ENCODE measurements around the gene ZMYND15. TPM values are rescaled to one million over a fixed set of nuclear protein-coding genes. Genes with fewer than 3 reads are reported as not detected.
"Not testable (repeated sequence)": the region's sequence is repeated elsewhere in the genome, so short reads cannot be mapped to it uniquely, and the experiment has no call there.

The ZMYND15 gene
- 0.70 and 1.4 TPM in 2 replicates for total RNA-seq (ENCODE audit: low replicate concordance)
- long read RNA-seq, partial matches to known transcripts, result 0 of 1 reads
- long read RNA-seq, other reads (novel, unspliced or antisense), result 1 of 1 reads

- Mint-ChIP-seq H3K4me1 (ENCODE audit: unreplicated experiment) (peaks cover 9% of the 10 kb centered on the region), H3K9me3 (no peaks in the 10 kb centered on the region), H3K27me3 (peaks cover 78% of the 10 kb centered on the region), H3K36me3 (peaks cover 3% of the 10 kb centered on the region), H3K4me3 (peak within 1 kb of the TSS; percentile 89), H3K27ac (peak within 1 kb of the TSS; percentile 94)
- no peak for TF ChIP-seq CTCF (conservative IDR thresholded peaks at IDR 0.05)
- DNase-seq (ENCODE audit: extremely low spot score, unreplicated experiment), result no peak
Observed at GRCh38 chr17:4739122-4740024, at the start of gene ZMYND15, which contains the start of gene CXCL16. Gene ZMYND15, plus strand, starts transcription at chr17:4739833. Its CDS starts 716 bp downstream, at chr17:4740549. Gene CXCL16, minus strand, starts transcription at chr17:4739928. Its CDS starts 589 bp downstream, at chr17:4739339.

- peaks cover 60% of the 10 kb centered on the region for H3K36me3 Mint-ChIP-seq
- DNase-seq (ENCODE audit: extremely low spot score, unreplicated experiment); H3K4me1 Mint-ChIP-seq (ENCODE audit: unreplicated experiment); H3K27me3 Mint-ChIP-seq; H3K27ac Mint-ChIP-seq; H3K4me3 Mint-ChIP-seq; H3K9me3 Mint-ChIP-seq: not testable (repeated sequence)
Observed at GRCh38 chr17:4689872-4690271, 49.8 kb upstream of the ZMYND15 start.

- Mint-ChIP-seq H3K27me3 (no peaks in the 10 kb centered on the region), H3K4me3 (no peak overlapping the region), H3K4me1 (ENCODE audit: unreplicated experiment) (no peaks in the 10 kb centered on the region), H3K36me3 (peaks cover 54% of the 10 kb centered on the region), H3K27ac (no peak overlapping the region), H3K9me3 (no peaks in the 10 kb centered on the region)
- no peak for DNase-seq (ENCODE audit: extremely low spot score, unreplicated experiment)
- no peak for TF ChIP-seq CTCF (conservative IDR thresholded peaks at IDR 0.05)
Observed at GRCh38 chr17:4690745-4691144, 48.9 kb upstream of the ZMYND15 start.

GRCh38 chr17:4691686-4692085 is 47.9 kb upstream of the ZMYND15 start:
- no peak overlapping the region for H3K4me3 Mint-ChIP-seq
- no peak for DNase-seq (ENCODE audit: extremely low spot score, unreplicated experiment)
- no peak for TF ChIP-seq CTCF (conservative IDR thresholded peaks at IDR 0.05)
- no peaks in the 10 kb centered on the region for H3K4me1 Mint-ChIP-seq (ENCODE audit: unreplicated experiment)
- no peak overlapping the region for H3K27ac Mint-ChIP-seq
- no peaks in the 10 kb centered on the region for H3K9me3 Mint-ChIP-seq
- H3K27me3 Mint-ChIP-seq, result no peaks in the 10 kb centered on the region
- H3K36me3 Mint-ChIP-seq, result peaks cover 57% of the 10 kb centered on the region

- Mint-ChIP-seq H3K36me3 (peaks cover 47% of the 10 kb centered on the region), H3K4me3 (no peak overlapping the region), H3K27me3 (no peaks in the 10 kb centered on the region), H3K9me3 (no peaks in the 10 kb centered on the region), H3K4me1 (ENCODE audit: unreplicated experiment) (no peaks in the 10 kb centered on the region), H3K27ac (no peak overlapping the region)
- no peak for DNase-seq (ENCODE audit: extremely low spot score, unreplicated experiment)
- no peak for TF ChIP-seq CTCF (conservative IDR thresholded peaks at IDR 0.05)
Observed at GRCh38 chr17:4693416-4693815, 46.2 kb upstream of the ZMYND15 start.

- Mint-ChIP-seq H3K9me3 (no peaks in the 10 kb centered on the region), H3K4me1 (ENCODE audit: unreplicated experiment) (peaks cover 6% of the 10 kb centered on the region), H3K36me3 (peaks cover 22% of the 10 kb centered on the region), H3K4me3 (no peak overlapping the region), H3K27ac (no peak overlapping the region), H3K27me3 (no peaks in the 10 kb centered on the region)
- no peak for DNase-seq (ENCODE audit: extremely low spot score, unreplicated experiment)
- TF ChIP-seq CTCF (conservative IDR thresholded peaks at IDR 0.05), result no peak
Observed at GRCh38 chr17:4696437-4696805, 43.2 kb upstream of the ZMYND15 start.

GRCh38 chr17:4699401-4700056 is 40.1 kb upstream of the ZMYND15 start:
- not testable (repeated sequence) for H3K27ac Mint-ChIP-seq
- H3K4me1 Mint-ChIP-seq (ENCODE audit: unreplicated experiment), result peaks cover 23% of the 10 kb centered on the region

More at GRCh38 chr17:4699401-4700056, 40.1 kb upstream of the ZMYND15 start:
- not testable (repeated sequence) for H3K27me3 Mint-ChIP-seq; DNase-seq (ENCODE audit: extremely low spot score, unreplicated experiment); H3K4me3 Mint-ChIP-seq; H3K9me3 Mint-ChIP-seq
- H3K36me3 Mint-ChIP-seq, result peaks cover 10% of the 10 kb centered on the region

Data from type B pancreatic cell (in vitro differentiated cells).